B cell (primary cell): ENCODE results near the gene ATAD5. TPM values are rescaled to one million over a fixed set of nuclear protein-coding genes. Genes with fewer than 3 reads are reported as not detected.

Source experiments
- ATAC-seq: fragments of 200-7000 bp; cut with Tn5 transposase; one replicate; pipeline ENCODE4 v1.10.0; 2021; ENCODE audit warnings: low read depth, mild to moderate bottlenecking, moderate number of reproducible peaks, moderate library complexity
- CTCF ChIA-PET: fragments of 350-600 bp; sonication (Branson Sonifier 250); formaldehyde crosslinking; loops from one replicate; lab custom pipeline; 2021; ENCODE audit warnings: antibody characterized with exemption, inconsistent platforms; lab: Charles Lee
- POLR2A ChIA-PET: fragments of 350-600 bp; sonication (Branson Sonifier 250); formaldehyde crosslinking; loops from one replicate; lab custom pipeline; 2021; ENCODE audit warnings: antibody characterized with exemption; lab: Charles Lee
- DNase-seq: peaks from one replicate; pipeline ENCODE4 v3.0.0; 2013
- H2AFZ ChIP-seq: 2 replicates; pipeline ENCODE4 v1.6.1; 2012; ENCODE audit warnings: mild to moderate bottlenecking, low read depth, low read length; ENCODE audit not compliant: insufficient read depth, poor library complexity, severe bottlenecking
- H3K27ac ChIP-seq, 2 donors: 1 replicate in 1 of 2; 2 replicates in 1 of 2; pipeline ENCODE4 v1.5.1; 2012 to 2013; ENCODE audit warnings: low read length in 2 of 2, mild to moderate bottlenecking in 2 of 2, moderate library complexity in 1 of 2
- H3K27me3 ChIP-seq, 4 experiments: fragments of 200-600 bp in 1 of 4; sonication (generic) in 1 of 4; replicated peaks in 1 of 4; 1 replicate in 2 of 4; 2 replicates in 2 of 4; pipeline versions ENCODE4 v1.6.1 to v1.7.0; 2013 to 2016; ENCODE audit warnings: low read length in 3 of 4, mild to moderate bottlenecking in 2 of 4, mixed read lengths in 1 of 4, moderate library complexity in 1 of 4; ENCODE audit not compliant: insufficient read depth in 4 of 4, control insufficient read depth in 3 of 4; ENCODE audit errors: control extremely low read depth in 1 of 4
- H3K36me3 ChIP-seq, 2 experiments: replicated peaks in 1 of 2; 1 replicate in 1 of 2; 2 replicates in 1 of 2; pipeline versions ENCODE4 v1.6.1 to v1.7.1; 2013; ENCODE audit warnings: low read length in 1 of 2; ENCODE audit not compliant: insufficient read depth in 2 of 2, control insufficient read depth in 1 of 2; ENCODE audit errors: control extremely low read depth in 1 of 2, extremely low read depth in 1 of 2
- H3K4me1 ChIP-seq, 2 donors: fragments of 200-600 bp in 1 of 2; sonication (generic) in 1 of 2; 1 replicate in 1 of 2; 2 replicates in 1 of 2; pipeline versions ENCODE4 v1.5.1 to v1.6.1; 2013 to 2017; ENCODE audit warnings: low read length in 2 of 2; ENCODE audit not compliant: control insufficient read depth in 2 of 2, insufficient read depth in 2 of 2
- H3K4me2 ChIP-seq: replicated peaks from 2 replicates; pipeline ENCODE3; 2012; ENCODE audit warnings: mild to moderate bottlenecking, low read depth, low read length; ENCODE audit not compliant: poor library complexity, severe bottlenecking
- H3K4me3 ChIP-seq, 5 experiments: fragments of 200-600 bp in 1 of 5; sonication (generic) in 1 of 5; 1 replicate in 3 of 5; 2 replicates in 2 of 5; pipeline versions ENCODE4 v1.5.1 to v1.7.0; 2011 to 2016; ENCODE audit warnings: low read length in 4 of 5, mild to moderate bottlenecking in 4 of 5, low read depth in 2 of 5, control low read depth in 1 of 5, moderate library complexity in 1 of 5; ENCODE audit not compliant: insufficient read depth in 1 of 5; ENCODE audit errors: control extremely low read depth in 1 of 5, extremely low read depth in 1 of 5
- H3K79me2 ChIP-seq: fragments of 200-600 bp; sonication (generic); one replicate; pipeline ENCODE4 v1.6.0; 2016; ENCODE audit warnings: low read length; ENCODE audit not compliant: control insufficient read depth, insufficient read depth
- H3K9ac ChIP-seq: fragments of 200-600 bp; sonication (generic); 2 replicates; pipeline ENCODE4 v1.6.1; 2017; ENCODE audit warnings: mild to moderate bottlenecking, low read length, moderate library complexity
- H3K9me3 ChIP-seq, 3 donors: one replicate each; pipeline versions ENCODE4 v1.6.1 to v1.7.1; 2013; ENCODE audit warnings: low read length in 2 of 3; ENCODE audit not compliant: control insufficient read depth in 2 of 3, insufficient read depth in 1 of 3; ENCODE audit errors: control extremely low read depth in 1 of 3
- H4K20me1 ChIP-seq: 2 replicates; pipeline ENCODE4 v1.6.0; 2012; ENCODE audit warnings: mild to moderate bottlenecking, low read length; ENCODE audit not compliant: insufficient read depth, control insufficient read depth, poor library complexity, severe bottlenecking
- H3K27ac Mint-ChIP-seq: one replicate; pipeline ENCODE4 v1.8.0; 2021; ENCODE audit warnings: mixed read lengths
- H3K27me3 Mint-ChIP-seq: one replicate; pipeline ENCODE4 v1.8.0; 2021; ENCODE audit warnings: mixed read lengths
- H3K4me1 Mint-ChIP-seq: one replicate; pipeline ENCODE4 v1.8.0; 2021; ENCODE audit warnings: mixed read lengths
- H3K4me3 Mint-ChIP-seq: one replicate; pipeline ENCODE4 v1.8.0; 2021; ENCODE audit warnings: mixed read lengths
- H3K9me3 Mint-ChIP-seq: one replicate; pipeline ENCODE4 v1.8.0; 2022; ENCODE audit warnings: mixed read lengths; ENCODE audit not compliant: insufficient read depth
- EZH2 ChIP-seq: IDR thresholded peaks from 2 replicates; pipeline ENCODE4 v1.6.1; 2012; ENCODE audit warnings: borderline replicate concordance, low read depth, mild to moderate bottlenecking, moderate library complexity, low read length; ENCODE audit not compliant: insufficient read depth, poor library complexity, severe bottlenecking
- WGBS: methylation state at CpG from one replicate; pipeline ENCODE4 v1.1.5; 2013; ENCODE audit warnings: missing lambda C conversion rate; ENCODE audit not compliant: insufficient coverage; 5-methylcytosine and 5-hydroxymethylcytosine counted together
- intact Hi-C: fragments of 100-400 bp; cut with micrococcal nuclease; formaldehyde crosslinking; loops from one replicate; pipeline ENCODE4 v1.10.0; 2022
- polyA plus RNA-seq: library from polyadenylated mRNA; depleted of rRNA; stranded (reverse); fragments of >200 nt; gene quantifications from 2 replicates; pipeline ENCODE4 v1.2.3, GENCODE V29; 2012
- total RNA-seq, 2 donors: library from RNA; stranded (reverse); fragments of 120-200 nt in 1 of 2; gene quantifications; 1 replicate in 1 of 2; 2 replicates in 1 of 2; pipeline versions ENCODE4 v1.2.3 to v1.2.4, GENCODE V29; 2013 to 2022
- TF ChIP-seq, protein P1 (sequence below): fragments of 200-600 bp; IDR thresholded peaks from one replicate; pipeline ENCODE4 v1.8.0; 2022; ENCODE audit warnings: antibody characterized with exemption, mild to moderate bottlenecking

Gene ATAD5
- total and polyA plus RNA-seq, 2 donors (not counting 1 experiment from before 2014, with no cell fraction given), result 1.2 to 7.3 TPM

DNA sequence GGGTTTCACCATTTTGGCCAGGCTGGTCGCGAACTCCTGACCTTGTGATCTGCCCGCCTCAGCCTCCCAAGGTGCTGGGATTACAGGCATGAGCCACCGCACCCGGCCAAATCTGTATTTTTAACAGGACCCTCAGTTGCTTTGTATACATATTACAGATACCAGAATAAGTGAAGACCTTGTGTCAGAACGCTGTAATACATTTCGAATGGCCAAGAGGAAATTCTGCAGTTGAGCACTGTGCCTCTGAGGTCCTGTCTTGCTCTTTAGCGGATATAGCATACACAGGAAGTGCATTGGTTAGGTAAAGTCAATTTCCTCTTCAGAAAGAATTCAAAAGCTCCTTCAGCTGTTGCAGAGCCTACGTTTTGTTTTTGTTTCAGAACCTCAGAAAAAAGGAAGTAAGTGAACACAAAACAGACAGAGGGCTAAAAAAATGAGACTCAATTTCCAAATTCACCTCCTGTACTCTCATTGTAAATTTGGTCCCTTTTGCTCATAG, 22.9 kb upstream of the ATAD5 start:
- Histone ChIP-seq H3K4me2 (peak overlapping the region; percentile 45), H4K20me1 (no peaks in the 10 kb centered on the region), H3K36me3 (peaks cover 1 to 7% of the 10 kb centered on the region in 2 experiments), H3K4me3 (peak overlapping the region in 4 of 5 experiments; percentile 11 to 41 (median 30)), H3K27ac (peak overlapping the region; percentile 73 to 84), H3K9ac (peak overlapping the region; percentile 10), H3K27me3 (no peaks in the 10 kb centered on the region), H2AFZ (peak overlapping the region; percentile 16), H3K79me2 (peaks cover 82% of the 10 kb centered on the region), H3K9me3 (no peaks in the 10 kb centered on the region), H3K4me1 (peaks cover 59 to 73% of the 10 kb centered on the region in 2 donors)
- Mint-ChIP-seq H3K9me3 (no peaks in the 10 kb centered on the region), H3K27me3 (no peaks in the 10 kb centered on the region), H3K4me1 (peaks cover 65% of the 10 kb centered on the region), H3K4me3 (peak overlapping the region; percentile 87), H3K27ac (peak overlapping the region; percentile 97)
- intact Hi-C loops, result loop anchor here (1.0 to 5.0 kb wide), 5 partner anchors 8 to 408 kb away; partner anchors contain the start of genes CRLF3, RNF135 and TEFM
- DNase-seq, result peak; percentile 86
- POLR2A ChIA-PET, result interaction anchor here (1.3 to 5.0 kb wide), 2 partner anchors 13 to 23 kb away, joined by 3 to 66 read pairs; partner anchors contain the start of genes ATAD5 and CRLF3
- TF ChIP-seq, protein P1, sequence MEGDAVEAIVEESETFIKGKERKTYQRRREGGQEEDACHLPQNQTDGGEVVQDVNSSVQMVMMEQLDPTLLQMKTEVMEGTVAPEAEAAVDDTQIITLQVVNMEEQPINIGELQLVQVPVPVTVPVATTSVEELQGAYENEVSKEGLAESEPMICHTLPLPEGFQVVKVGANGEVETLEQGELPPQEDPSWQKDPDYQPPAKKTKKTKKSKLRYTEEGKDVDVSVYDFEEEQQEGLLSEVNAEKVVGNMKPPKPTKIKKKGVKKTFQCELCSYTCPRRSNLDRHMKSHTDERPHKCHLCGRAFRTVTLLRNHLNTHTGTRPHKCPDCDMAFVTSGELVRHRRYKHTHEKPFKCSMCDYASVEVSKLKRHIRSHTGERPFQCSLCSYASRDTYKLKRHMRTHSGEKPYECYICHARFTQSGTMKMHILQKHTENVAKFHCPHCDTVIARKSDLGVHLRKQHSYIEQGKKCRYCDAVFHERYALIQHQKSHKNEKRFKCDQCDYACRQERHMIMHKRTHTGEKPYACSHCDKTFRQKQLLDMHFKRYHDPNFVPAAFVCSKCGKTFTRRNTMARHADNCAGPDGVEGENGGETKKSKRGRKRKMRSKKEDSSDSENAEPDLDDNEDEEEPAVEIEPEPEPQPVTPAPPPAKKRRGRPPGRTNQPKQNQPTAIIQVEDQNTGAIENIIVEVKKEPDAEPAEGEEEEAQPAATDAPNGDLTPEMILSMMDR, result no peak
- peak; percentile 96 for ATAC-seq
- CTCF ChIA-PET, result interaction anchor here (0.7 to 14.7 kb wide), 2 partner anchors 15 to 408 kb away, joined by 3 to 207 read pairs; partner anchors contain the start of gene CRLF3
- WGBS, result 16% methylated on average over 6 of the region's 9 CpGs

DNA sequence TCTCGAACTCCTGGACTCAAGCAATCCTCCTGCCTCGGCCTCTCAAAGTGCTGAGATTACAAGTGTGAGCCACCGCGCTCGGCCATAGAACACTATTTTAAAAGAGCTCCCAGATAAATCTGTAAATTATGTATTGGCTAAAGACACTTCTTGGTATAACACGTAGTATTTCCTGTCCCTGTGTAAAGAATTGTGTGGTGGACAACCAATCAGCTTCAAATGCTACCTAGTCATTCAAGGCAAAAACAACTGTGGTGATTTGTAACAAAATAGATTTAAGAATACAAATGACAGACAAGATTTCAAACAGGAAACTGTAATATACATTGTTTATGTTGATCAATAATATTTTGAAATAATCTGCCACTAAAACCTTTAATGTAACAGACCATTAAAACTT, 21.9 kb upstream of the ATAD5 start:
- TF ChIP-seq EZH2, result no peak
- TF ChIP-seq, protein P1, result no peak
- Histone ChIP-seq H3K9ac (peak overlapping the region; percentile 10), H2AFZ (no peak overlapping the region), H3K27ac (peak overlapping the region; percentile 73 to 84), H3K79me2 (peaks cover 82% of the 10 kb centered on the region), H3K9me3 (no peaks in the 10 kb centered on the region), H3K4me3 (peak overlapping the region in 1 of 5 experiments; percentile 27), H3K36me3 (peaks cover 1 to 6% of the 10 kb centered on the region in 2 experiments), H3K4me2 (peak overlapping the region; percentile 45), H3K4me1 (peaks cover 59 to 74% of the 10 kb centered on the region in 2 donors), H3K27me3 (no peaks in the 10 kb centered on the region), H4K20me1 (no peaks in the 10 kb centered on the region)
- H3K4me1 Mint-ChIP-seq, result peaks cover 60% of the 10 kb centered on the region
- DNase-seq (peak; percentile 17), ATAC-seq (no peak)
- intact Hi-C loops, result loop anchor here (1.0 to 5.0 kb wide), 5 partner anchors 7 to 407 kb away; partner anchors contain the start of genes CRLF3, RNF135 and TEFM
- POLR2A ChIA-PET, result interaction anchor here (1.3 to 5.0 kb wide), 2 partner anchors 12 to 22 kb away, joined by 3 to 66 read pairs; partner anchors contain the start of genes ATAD5 and CRLF3
- no peaks in the 10 kb centered on the region for H3K27me3 Mint-ChIP-seq
- CTCF ChIA-PET, result interaction anchor here (1.8 to 14.7 kb wide), 2 partner anchors 13 to 22 kb away, joined by 3 to 207 read pairs; partner anchors contain the start of genes ATAD5 and CRLF3
- WGBS, result 100% methylated on average over 2 of the region's 6 CpGs
- peak overlapping the region; percentile 87 for H3K4me3 Mint-ChIP-seq
- H3K9me3 Mint-ChIP-seq, result no peaks in the 10 kb centered on the region
- peak overlapping the region; percentile 97 for H3K27ac Mint-ChIP-seq
